Pancreas (tissue), 10 donors: ENCODE measurements around the gene PDHB. TPM values are rescaled to one million over a fixed set of nuclear protein-coding genes. Genes with fewer than 3 reads are reported as not detected.

Experiments used
- ATAC-seq, 4 donors: fragments of 200-7000 bp; cut with Tn5 transposase; one replicate each; pipeline versions ENCODE4 v1.8.0 to v1.9.1; 2020; ENCODE audit warnings: mild to moderate bottlenecking in 4 of 4, moderate library complexity in 4 of 4
- DNase-seq, 6 donors: peaks; one replicate each; pipeline ENCODE4 v3.0.0-alpha.2; 2020
- FAIRE-seq: peaks from 2 replicates; lab custom pipeline; 2012; peaks lifted over from hg19 to GRCh38; lab: Jason Lieb, UNC
- H3K27ac ChIP-seq, 4 donors: fragments of 200-600 bp; sonication (generic); 1 replicate in 3 of 4; 2 replicates in 1 of 4; pipeline versions ENCODE4 v1.5.0 to v1.8.0; 2020
- H3K27me3 ChIP-seq, 4 donors: fragments of 200-600 bp; one replicate each; pipeline ENCODE4 v1.8.0; 2021
- H3K36me3 ChIP-seq, 3 donors: fragments of 200-600 bp; sonication (generic) in 1 of 3; one replicate each; pipeline versions ENCODE4 v1.5.0 to v1.8.0; 2020 to 2021
- H3K4me1 ChIP-seq, 3 donors: fragments of 200-600 bp; one replicate each; pipeline ENCODE4 v1.8.0; 2021
- H3K4me3 ChIP-seq, 4 donors: fragments of 200-600 bp; sonication (generic) in 2 of 4; one replicate each; pipeline versions ENCODE4 v1.5.0 to v1.8.0; 2020 to 2021
- H3K9me3 ChIP-seq, 4 donors: fragments of 200-600 bp; one replicate each; pipeline ENCODE4 v1.8.0; 2021
- CTCF ChIP-seq, 4 donors: fragments of 200-600 bp; sonication (generic) in 3 of 4; IDR thresholded peaks; one replicate each; pipeline versions ENCODE4 v1.5.0 to v1.8.0; 2021; ENCODE audit warnings: antibody characterized with exemption in 4 of 4
- WGBS, 2 donors: extraction: QIAGEN DNeasy Blood & Tissue Kit; methylation state at CpG; one replicate each; pipeline ENCODE4 v1.1.7; 2013; 5-methylcytosine and 5-hydroxymethylcytosine counted together
- intact Hi-C, 3 donors: fragments of 100-400 bp; cut with DNase I; formaldehyde crosslinking; loops; one replicate each; pipeline versions ENCODE4 v1.11.1 to v1.14.2; 2022
- polyA plus RNA-seq, 2 donors: library from polyadenylated mRNA; stranded (reverse); fragments of 200-250 nt; gene quantifications; one replicate each; pipeline ENCODE4 v1.2.3, GENCODE V29; 2013
- total RNA-seq, 6 donors: library from RNA; stranded (reverse); fragmentation: NEBNext Ultra II Directional in 4 of 6; extraction: Animal tissue kit (Norgen Biotek cat#: 25700) in 4 of 6; gene quantifications; one replicate each; pipeline versions ENCODE4 v1.2.1 to v1.2.4, GENCODE V29; 2021 to 2023
- donor health status: healthy with polysubstance abuse.
- donor health status: DM: no; HTN: no; CAD: no; lungs with moderate emphysema.
- donor health status: DM: no; HTN: no; CAD: no.
- donor health status: control.
- donor health status: control.
- donor health status: Bipolar disorder and iron deficiency.
- donor health status: DM: yes; HTN: yes; CAD: no.
- donor health status: DM: no; HTN: no; CAD: no.
- donor health status: DM: no; HTN: no; CAD: no.
- donor health status: DM: yes; HTN: yes; CAD: no.

The PDHB gene
- total and polyA plus RNA-seq, 8 donors, result 17.7 to 44.9 (median 25.7) TPM

- Histone ChIP-seq H3K27me3 (no peaks in the 10 kb centered on the region), H3K4me3 (peak overlapping the region in 3 of 4 donors; percentile 64 to 89 (median 71)), H3K36me3 (peaks cover 4 to 24% (median 20%) of the 10 kb centered on the region in 3 donors), H3K4me1 (peaks cover 8 to 9% (median 9%) of the 10 kb centered on the region in 3 donors), H3K27ac (peak overlapping the region; percentile 25 to 88 (median 79)), H3K9me3 (no peaks in the 10 kb centered on the region)
- DNase-seq (no peak), FAIRE-seq (no peak), ATAC-seq (no peak)
- intact Hi-C loops, result no loop called here
- WGBS, 2 donors, result 56 to 57% methylated on average over 3 of the region's 3 CpGs
- no peak for TF ChIP-seq CTCF (IDR thresholded peaks at IDR 0.05)
These were observed 504 bp upstream of the PDHB start for GRCh38 chr3:58434168-58434504.

GRCh38 chr3:58432905-58433304 lies 727 bp downstream of the PDHB start:
- H3K4me1 ChIP-seq, result peaks cover 8 to 9% (median 9%) of the 10 kb centered on the region in 3 donors
- DNase-seq (no peak), FAIRE-seq (no peak), ATAC-seq (no peak)
- 47 to 57% methylated on average over 6 of the region's 6 CpGs for WGBS, 2 donors
- H3K36me3 ChIP-seq, result peaks cover 4 to 37% (median 29%) of the 10 kb centered on the region in 3 donors
- H3K27ac ChIP-seq, result peak overlapping the region in 1 of 4 donors; percentile 88
- TF ChIP-seq CTCF (IDR thresholded peaks at IDR 0.05), result no peak
- H3K9me3 ChIP-seq, result no peaks in the 10 kb centered on the region
- no peaks in the 10 kb centered on the region for H3K27me3 ChIP-seq
- peak overlapping the region; percentile 60 to 89 (median 68) for H3K4me3 ChIP-seq
- intact Hi-C loops, result no loop called here

- intact Hi-C loops, result no loop called here
- no peak for ATAC-seq
These were observed 4.0 kb downstream of the PDHB start for GRCh38 chr3:58429657-58430056.

GRCh38 chr3:58427661-58428361 lies 5.8 kb downstream of the PDHB start:
- TF ChIP-seq CTCF (IDR thresholded peaks at IDR 0.05), result no peak
- H3K27me3 ChIP-seq, result no peaks in the 10 kb centered on the region
- peaks cover 6 to 9% (median 9%) of the 10 kb centered on the region in 3 donors for H3K4me1 ChIP-seq
- no peak for FAIRE-seq
- H3K36me3 ChIP-seq, result peaks cover 9 to 76% (median 36%) of the 10 kb centered on the region in 3 donors
- intact Hi-C loops, result no loop called here
- WGBS, 2 donors, result 47 to 61% methylated on average over 7 of the region's 7 CpGs
- DNase-seq, result no peak
- no peak overlapping the region for H3K4me3 ChIP-seq
- ATAC-seq, result no peak
- no peaks in the 10 kb centered on the region for H3K9me3 ChIP-seq
- no peak overlapping the region for H3K27ac ChIP-seq

More at GRCh38 chr3:58429657-58430056, 4.0 kb downstream of the PDHB start:
- no peak for TF ChIP-seq CTCF (IDR thresholded peaks at IDR 0.05)
- Histone ChIP-seq H3K4me3 (no peak overlapping the region), H3K9me3 (no peaks in the 10 kb centered on the region), H3K27ac (no peak overlapping the region), H3K36me3 (peaks cover 9 to 68% (median 36%) of the 10 kb centered on the region in 3 donors), H3K4me1 (peaks cover 8 to 9% (median 9%) of the 10 kb centered on the region in 3 donors), H3K27me3 (no peaks in the 10 kb centered on the region)
- DNase-seq (no peak), FAIRE-seq (no peak)
- 0 to 62% methylated on average over 1 of the region's 1 CpG for WGBS, 2 donors

- DNase-seq, result no peak
- H3K4me3 ChIP-seq, result no peak overlapping the region
- peaks cover 9 to 68% (median 29%) of the 10 kb centered on the region in 3 donors for H3K36me3 ChIP-seq
- H3K27ac ChIP-seq, result no peak overlapping the region
- H3K27me3 ChIP-seq, result no peaks in the 10 kb centered on the region
- H3K4me1 ChIP-seq, result no peaks in the 10 kb centered on the region
- no peaks in the 10 kb centered on the region for H3K9me3 ChIP-seq
- FAIRE-seq, result no peak
- WGBS, 2 donors, result 64 to 68% methylated on average over 2 of the region's 2 CpGs
- TF ChIP-seq CTCF (IDR thresholded peaks at IDR 0.05), result no peak
- intact Hi-C loops, result no loop called here
- no peak for ATAC-seq
These were observed 7.8 kb downstream of the PDHB start for GRCh38 chr3:58425782-58426181.
